ENCODE measurements around the gene ASB10.
A peak's percentile ranks its signal among the peaks of the same experiment; 100 is the strongest.

The ASB10 gene

DNA sequence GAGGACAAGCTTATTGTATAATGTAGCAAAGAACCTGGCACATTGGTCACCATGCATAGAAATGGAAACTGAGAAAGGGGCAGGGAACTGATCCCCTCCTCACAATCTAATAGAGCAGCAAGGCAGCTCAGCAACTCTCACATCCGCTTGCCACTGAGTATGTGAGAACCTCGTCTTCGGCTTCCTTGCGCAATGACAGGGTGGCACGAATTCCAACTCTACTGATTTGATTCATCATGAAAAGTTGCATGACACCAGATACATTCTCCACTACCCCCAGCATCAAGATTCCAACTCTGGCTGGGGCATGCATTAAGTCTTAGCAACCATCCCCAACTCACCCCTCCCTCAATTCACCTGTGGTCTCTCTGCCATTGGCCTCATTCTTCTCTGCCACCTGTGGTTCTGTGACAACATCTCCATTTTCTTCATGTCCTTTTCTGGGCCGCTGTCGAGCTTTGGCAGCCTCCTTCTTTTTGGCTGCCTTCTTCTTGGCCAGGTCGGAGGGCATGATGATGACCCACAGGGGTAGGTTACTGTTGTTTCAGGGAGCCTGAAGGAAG is 39.0 kb upstream of the ASB10 start:
- Mint-ChIP-seq H3K27me3 (no peaks in the 10 kb centered on the region), H3K9me3 (no peaks in the 10 kb centered on the region), H3K4me1 (ENCODE audit: low read depth) (peaks cover 36% of the 10 kb centered on the region), H3K27ac (peak overlapping the region; percentile 97), H3K36me3 (ENCODE audit: low read depth) (peaks cover 60% of the 10 kb centered on the region), H3K4me3 (peak overlapping the region; percentile 96)
- no peak for DNase-seq

DNA sequence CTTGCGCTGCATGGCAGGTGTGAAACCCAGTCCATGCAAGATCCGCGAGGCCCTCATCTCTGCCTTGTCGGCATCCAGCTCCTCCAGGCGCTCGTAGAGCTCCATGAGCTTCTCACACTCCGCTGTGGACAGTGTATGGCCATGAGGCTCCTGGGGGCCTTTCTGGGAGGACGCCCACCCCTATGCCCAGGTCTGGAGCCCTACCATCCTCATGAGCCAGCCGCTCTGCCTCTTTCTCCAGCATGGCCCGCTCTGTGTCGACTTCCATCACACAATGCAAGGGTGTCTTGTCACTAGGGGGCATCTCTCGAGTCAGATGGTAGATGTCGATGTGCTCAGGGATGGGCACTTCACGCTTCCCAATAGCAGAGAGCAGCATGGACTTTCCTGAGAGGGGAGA is 36.7 kb upstream of the ASB10 start:
- H3K9me3 Mint-ChIP-seq = no peaks in the 10 kb centered on the region
- no peak for DNase-seq
- peaks cover 83% of the 10 kb centered on the region for H3K36me3 Mint-ChIP-seq (ENCODE audit: low read depth)
- H3K4me1 Mint-ChIP-seq (ENCODE audit: low read depth) = peaks cover 36% of the 10 kb centered on the region
- H3K27ac Mint-ChIP-seq = no peak overlapping the region
- no peak overlapping the region for H3K4me3 Mint-ChIP-seq
- H3K27me3 Mint-ChIP-seq = no peaks in the 10 kb centered on the region

DNA sequence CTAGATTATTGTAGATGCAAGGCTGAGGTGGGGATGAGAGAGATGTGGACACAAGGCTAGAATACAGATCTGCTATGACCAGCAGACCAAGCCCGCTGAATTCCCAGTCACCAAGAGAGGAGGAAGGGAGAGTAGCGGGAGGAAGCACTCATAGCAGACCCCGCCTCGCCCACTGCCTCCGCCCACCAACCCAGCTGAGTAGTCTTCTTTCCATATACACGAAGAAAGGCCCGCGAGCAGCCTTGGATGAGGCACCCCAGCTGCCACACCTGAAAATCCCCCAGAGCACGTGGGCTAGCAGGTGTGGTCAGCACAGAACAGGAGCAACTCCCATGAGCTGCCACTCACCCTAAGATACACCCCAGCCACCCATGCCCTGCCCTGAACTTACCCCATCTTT is 31.1 kb upstream of the ASB10 start:
- DNase-seq = no peak
- Mint-ChIP-seq H3K9me3 (no peaks in the 10 kb centered on the region), H3K4me3 (no peak overlapping the region), H3K27me3 (no peaks in the 10 kb centered on the region), H3K27ac (no peak overlapping the region), H3K4me1 (ENCODE audit: low read depth) (no peaks in the 10 kb centered on the region), H3K36me3 (ENCODE audit: low read depth) (peaks cover 97% of the 10 kb centered on the region)

DNA sequence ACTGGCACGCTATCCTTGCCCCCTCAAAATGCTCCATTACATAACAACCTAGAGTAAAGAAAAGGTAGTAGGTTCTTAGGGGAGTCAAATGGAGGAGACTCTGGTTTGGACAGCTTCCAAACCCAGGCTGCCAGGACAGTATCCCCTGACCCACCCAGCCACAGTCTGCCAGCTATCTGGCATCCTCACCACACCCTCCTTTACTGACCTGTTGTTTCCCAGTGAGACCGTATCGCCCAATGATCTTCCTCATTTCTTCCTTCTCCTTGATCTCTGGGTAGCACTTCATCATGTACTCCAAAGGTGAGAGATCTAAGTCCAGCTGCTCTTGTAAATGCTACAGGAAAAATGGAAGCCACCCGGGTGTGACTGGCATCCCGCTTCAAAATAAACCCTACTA is 28.3 kb upstream of the ASB10 start:
- H3K27ac Mint-ChIP-seq = no peak overlapping the region
- no peak overlapping the region for H3K4me3 Mint-ChIP-seq
- peaks cover 90% of the 10 kb centered on the region for H3K36me3 Mint-ChIP-seq (ENCODE audit: low read depth)

DNA sequence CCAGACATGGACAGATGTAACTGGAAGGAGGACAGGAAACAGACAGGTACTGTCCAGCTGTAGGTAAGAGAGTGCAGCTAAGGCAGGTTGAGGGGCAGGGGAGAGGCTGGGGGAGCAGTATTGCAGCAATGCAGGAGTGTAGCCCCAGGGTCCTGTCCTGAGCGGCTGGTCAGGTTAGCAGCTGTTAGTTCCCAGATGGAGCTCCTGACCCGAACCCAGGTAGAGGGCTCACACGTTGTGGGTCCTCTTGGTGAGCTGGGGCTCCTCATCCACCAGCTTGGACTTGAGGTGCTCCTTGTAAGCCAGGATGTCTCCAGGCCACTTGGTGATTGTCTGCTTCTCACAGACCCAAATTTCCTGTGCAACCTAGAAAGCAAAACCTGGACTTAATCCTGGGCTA is 26.8 kb upstream of the ASB10 start:
- no peaks in the 10 kb centered on the region for H3K27me3 Mint-ChIP-seq
- no peak for DNase-seq
- no peaks in the 10 kb centered on the region for H3K9me3 Mint-ChIP-seq
- no peaks in the 10 kb centered on the region for H3K4me1 Mint-ChIP-seq (ENCODE audit: low read depth)
- no peak overlapping the region for H3K4me3 Mint-ChIP-seq
- H3K36me3 Mint-ChIP-seq (ENCODE audit: low read depth) = peaks cover 75% of the 10 kb centered on the region
- no peak overlapping the region for H3K27ac Mint-ChIP-seq

More for the DNA sequence above, 28.3 kb upstream of the ASB10 start:
- no peaks in the 10 kb centered on the region for H3K27me3 Mint-ChIP-seq
- no peaks in the 10 kb centered on the region for H3K4me1 Mint-ChIP-seq (ENCODE audit: low read depth)
- no peaks in the 10 kb centered on the region for H3K9me3 Mint-ChIP-seq
- DNase-seq = no peak

DNA sequence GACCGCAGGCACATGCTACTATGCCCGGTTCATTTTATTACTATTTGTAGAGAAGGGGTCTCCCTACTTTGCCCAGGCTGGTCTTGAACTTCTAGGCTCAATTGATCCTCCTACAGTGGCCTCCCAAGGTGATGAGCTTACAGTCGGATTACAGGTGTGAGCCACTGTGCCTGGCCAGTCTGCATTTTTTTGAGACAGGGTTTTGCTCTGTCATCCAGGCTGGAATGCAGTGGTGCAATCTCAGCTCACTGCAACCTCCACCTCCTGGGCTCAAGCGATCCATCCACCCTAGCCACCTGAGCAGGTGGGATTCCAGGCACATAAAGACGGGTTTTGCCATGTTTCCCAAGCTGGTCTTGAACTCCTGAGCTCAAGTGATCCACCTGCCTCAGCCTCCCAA is 25.6 kb upstream of the ASB10 start:
- Mint-ChIP-seq H3K4me1 (ENCODE audit: low read depth) (peaks cover 8% of the 10 kb centered on the region), H3K4me3 (no peak overlapping the region), H3K36me3 (ENCODE audit: low read depth) (peaks cover 63% of the 10 kb centered on the region), H3K27me3 (no peaks in the 10 kb centered on the region), H3K27ac (no peak overlapping the region), H3K9me3 (no peaks in the 10 kb centered on the region)
- no peak for DNase-seq

DNA sequence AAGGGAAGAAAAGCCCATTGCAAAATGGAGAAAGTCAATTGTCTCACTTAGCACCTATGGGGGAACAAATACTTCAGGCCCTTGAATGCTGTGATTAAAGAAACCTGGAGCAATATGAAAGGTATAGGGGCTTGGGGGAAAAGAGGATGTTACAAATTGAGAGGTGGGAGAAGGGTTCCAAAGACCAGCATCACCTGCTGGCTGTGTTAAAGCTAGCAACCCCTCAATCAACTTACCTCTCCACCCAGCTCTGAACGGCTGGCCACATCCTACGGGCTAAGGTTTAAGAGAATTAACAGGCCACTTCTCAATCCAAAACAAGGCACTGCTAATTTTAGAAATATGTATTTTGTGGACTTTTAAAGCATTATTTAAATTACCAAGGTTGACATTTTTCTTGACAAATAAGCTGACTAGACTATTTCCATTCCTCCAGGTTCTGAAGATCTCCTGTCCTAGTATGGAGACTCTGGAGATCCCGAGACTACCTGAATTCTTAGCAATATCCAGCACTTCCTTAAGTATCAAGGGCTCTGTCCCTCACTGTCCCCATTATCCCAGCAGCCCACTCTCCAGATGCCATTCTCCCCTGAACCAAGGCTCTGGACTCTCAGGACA is 24.2 kb upstream of the ASB10 start:
- H3K9me3 Mint-ChIP-seq = no peaks in the 10 kb centered on the region
- no peak overlapping the region for H3K4me3 Mint-ChIP-seq
- no peak overlapping the region for H3K27ac Mint-ChIP-seq
- DNase-seq = no peak
- peaks cover 20% of the 10 kb centered on the region for H3K4me1 Mint-ChIP-seq (ENCODE audit: low read depth)
- H3K36me3 Mint-ChIP-seq (ENCODE audit: low read depth) = peaks cover 49% of the 10 kb centered on the region
- no peaks in the 10 kb centered on the region for H3K27me3 Mint-ChIP-seq

DNA sequence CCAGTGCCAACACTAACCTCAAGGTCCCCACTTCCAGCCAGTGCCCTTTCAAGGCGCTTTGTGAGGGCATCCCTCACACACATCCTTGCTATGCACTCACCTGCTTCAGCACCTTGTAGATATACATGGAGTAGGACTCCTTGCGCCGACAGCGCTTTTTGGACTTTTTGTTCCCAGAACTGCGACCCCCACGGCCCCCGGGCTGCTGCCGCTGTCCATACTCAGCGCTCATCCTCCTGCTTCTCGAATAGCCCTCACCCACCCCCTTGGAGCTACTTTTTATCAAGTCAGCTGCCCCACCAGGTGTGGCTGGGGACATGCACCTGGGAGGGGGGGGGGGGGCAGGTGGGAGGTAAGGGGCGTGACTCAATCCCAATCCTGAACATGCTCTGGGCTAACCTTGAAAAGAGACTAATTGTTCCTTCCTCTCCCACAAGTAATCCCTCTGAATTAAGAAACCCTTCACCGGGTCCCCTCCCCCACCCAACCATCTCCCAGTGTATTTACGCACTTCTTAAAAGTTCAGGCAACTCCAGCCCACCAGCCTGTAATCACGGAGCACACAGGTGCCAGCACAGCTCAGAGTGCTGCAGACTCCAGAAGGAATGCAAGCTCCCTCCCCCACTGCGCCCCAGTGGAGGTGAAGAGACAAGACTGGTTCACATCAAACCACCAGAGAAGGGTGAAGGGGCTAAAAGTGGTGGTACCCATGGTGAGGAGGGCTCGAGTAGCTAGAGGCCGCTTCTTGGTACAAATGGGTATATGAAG is 23.2 kb upstream of the ASB10 start, which contains the start of gene H2BK1:
Gene H2BK1 (minus strand): TSS at position 402 of the 768 bp plus-strand sequence. CDS start 170 bp downstream, at position 232.
- no peaks in the 10 kb centered on the region for H3K27me3 Mint-ChIP-seq
- H3K27ac Mint-ChIP-seq = no peak within 1 kb of the TSS
- H3K4me1 Mint-ChIP-seq (ENCODE audit: low read depth) = peaks cover 23% of the 10 kb centered on the region
- H3K36me3 Mint-ChIP-seq (ENCODE audit: low read depth) = peaks cover 39% of the 10 kb centered on the region
- H3K9me3 Mint-ChIP-seq = no peaks in the 10 kb centered on the region
- DNase-seq = no peak
- H3K4me3 Mint-ChIP-seq = no peak within 1 kb of the TSS

DNA sequence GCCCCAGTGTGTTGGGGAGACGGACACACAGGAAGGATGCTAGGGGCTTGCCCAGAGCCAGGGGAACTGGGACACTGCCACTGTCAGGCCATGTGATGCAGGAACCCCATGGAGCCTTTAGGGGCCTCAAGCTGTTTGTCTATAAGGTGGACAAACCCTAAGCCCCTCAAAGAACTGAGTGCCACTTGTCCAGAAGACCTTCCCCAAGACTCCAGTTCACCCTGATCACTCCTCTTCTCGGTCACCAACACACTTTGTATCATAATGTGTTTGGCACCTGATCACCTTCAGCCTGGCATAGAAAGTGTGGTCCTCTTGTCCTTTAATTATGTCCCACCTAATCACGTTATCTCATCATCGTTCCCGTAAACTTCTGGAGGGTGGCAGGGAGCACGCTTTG is 22.5 kb upstream of the ASB10 start:
- peaks cover 23% of the 10 kb centered on the region for H3K4me1 Mint-ChIP-seq (ENCODE audit: low read depth)
- DNase-seq = no peak
- H3K27me3 Mint-ChIP-seq = no peaks in the 10 kb centered on the region
- H3K36me3 Mint-ChIP-seq (ENCODE audit: low read depth) = peaks cover 32% of the 10 kb centered on the region
- H3K27ac Mint-ChIP-seq = no peak overlapping the region
- no peaks in the 10 kb centered on the region for H3K9me3 Mint-ChIP-seq
- no peak overlapping the region for H3K4me3 Mint-ChIP-seq

DNA sequence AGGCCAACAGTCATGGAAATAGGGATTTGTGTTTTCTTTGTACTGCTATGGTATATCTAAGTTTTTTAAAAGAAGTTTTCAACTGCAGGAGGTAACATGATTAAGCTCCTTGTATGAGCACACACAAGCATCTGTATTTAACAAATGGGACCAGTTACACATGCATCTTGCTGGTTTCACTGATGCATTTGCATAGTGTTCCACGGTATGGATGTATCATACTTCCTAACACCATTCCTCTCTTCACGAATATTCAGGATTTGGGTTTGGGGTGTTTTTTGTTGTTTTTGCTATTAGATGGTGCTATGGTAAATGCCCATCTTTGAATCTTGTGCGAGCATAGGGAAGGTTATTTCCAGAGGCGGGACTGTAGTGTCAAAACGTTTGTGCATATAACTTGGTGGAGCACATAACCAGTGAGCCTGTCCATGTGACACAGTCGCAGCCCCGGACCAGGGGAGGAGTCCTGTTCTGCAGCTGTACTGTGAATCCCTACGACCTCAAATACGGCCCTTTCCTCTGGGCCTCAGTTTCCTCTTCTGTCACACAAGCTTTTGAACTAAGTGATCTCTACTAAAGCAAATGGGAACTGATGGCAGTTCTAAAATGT is 21.3 kb upstream of the ASB10 start:
- Mint-ChIP-seq H3K4me3 (no peak overlapping the region), H3K27ac (no peak overlapping the region), H3K9me3 (no peaks in the 10 kb centered on the region), H3K36me3 (ENCODE audit: low read depth) (peaks cover 20% of the 10 kb centered on the region), H3K27me3 (peaks cover 3% of the 10 kb centered on the region), H3K4me1 (ENCODE audit: low read depth) (peaks cover 23% of the 10 kb centered on the region)
- no peak for DNase-seq

DNA sequence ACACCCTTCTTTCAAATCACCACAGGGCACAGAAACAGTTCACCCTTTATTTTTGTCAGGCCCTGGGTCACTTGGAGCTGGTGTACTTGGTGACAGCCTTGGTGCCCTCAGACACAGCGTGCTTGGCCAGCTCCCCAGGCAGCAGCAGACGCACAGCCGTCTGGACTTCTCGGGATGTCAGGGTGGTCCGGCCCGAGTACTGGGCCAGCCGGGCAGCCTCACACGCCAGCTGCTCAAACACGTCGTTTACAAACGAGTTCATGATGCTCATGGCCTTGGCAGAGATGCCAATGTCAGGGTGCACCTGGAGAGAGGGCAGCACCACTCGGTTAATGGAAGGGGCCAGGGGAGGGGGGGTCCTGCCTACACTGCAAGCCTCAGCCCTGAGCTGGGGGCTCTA is 20.8 kb upstream of the ASB10 start:
- no peak for DNase-seq
- no peaks in the 10 kb centered on the region for H3K9me3 Mint-ChIP-seq
- H3K27ac Mint-ChIP-seq = no peak overlapping the region
- peaks cover 3% of the 10 kb centered on the region for H3K27me3 Mint-ChIP-seq
- H3K36me3 Mint-ChIP-seq (ENCODE audit: low read depth) = peaks cover 14% of the 10 kb centered on the region
- H3K4me1 Mint-ChIP-seq (ENCODE audit: low read depth) = peaks cover 23% of the 10 kb centered on the region
- no peak overlapping the region for H3K4me3 Mint-ChIP-seq

DNA sequence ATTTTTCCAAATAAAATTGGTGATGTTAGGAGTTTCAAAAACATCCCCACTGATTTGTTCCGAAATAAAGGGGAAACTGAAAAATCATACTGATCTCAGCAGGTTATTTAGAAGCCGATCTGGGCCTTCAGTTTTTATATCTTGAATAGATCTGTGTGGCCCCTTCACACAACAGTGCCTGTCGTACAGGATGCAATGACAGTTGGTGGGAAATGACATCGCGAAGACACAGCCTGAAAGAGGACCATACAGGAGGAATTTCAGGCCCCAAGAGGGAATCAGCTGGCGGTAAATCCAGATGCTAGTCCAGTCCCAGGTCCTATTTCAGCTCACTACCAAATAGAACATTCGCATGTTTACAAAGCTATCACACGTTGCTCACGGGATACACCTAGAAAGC is 20.3 kb upstream of the ASB10 start:
- no peaks in the 10 kb centered on the region for H3K9me3 Mint-ChIP-seq
- H3K4me1 Mint-ChIP-seq (ENCODE audit: low read depth) = peaks cover 23% of the 10 kb centered on the region
- DNase-seq = no peak
- H3K27ac Mint-ChIP-seq = no peak overlapping the region
- peaks cover 9% of the 10 kb centered on the region for H3K36me3 Mint-ChIP-seq (ENCODE audit: low read depth)
- no peak overlapping the region for H3K4me3 Mint-ChIP-seq
- H3K27me3 Mint-ChIP-seq = peaks cover 3% of the 10 kb centered on the region

DNA sequence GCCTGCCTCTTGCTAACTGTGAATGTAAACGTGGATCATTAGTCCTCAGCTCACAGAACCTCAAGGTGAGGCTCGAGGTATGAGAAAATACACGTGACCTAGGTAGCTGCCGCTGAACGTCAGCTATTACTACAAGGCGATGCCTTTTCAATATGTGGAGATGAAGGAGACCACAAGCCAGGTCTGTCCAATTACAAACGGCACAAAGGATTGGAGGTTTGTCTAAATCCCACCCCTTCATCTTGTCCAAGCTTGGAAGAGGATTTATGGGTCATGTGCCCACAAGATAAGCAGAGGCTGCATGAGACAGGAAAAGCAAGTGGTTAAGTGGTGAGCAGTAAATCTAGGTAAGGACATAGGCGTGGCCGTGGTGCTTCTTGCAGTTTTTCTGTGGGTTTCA is 19.9 kb upstream of the ASB10 start:
- H3K27ac Mint-ChIP-seq = no peak overlapping the region
- H3K27me3 Mint-ChIP-seq = peaks cover 3% of the 10 kb centered on the region
- H3K9me3 Mint-ChIP-seq = no peaks in the 10 kb centered on the region
- no peak for DNase-seq
- H3K4me3 Mint-ChIP-seq = no peak overlapping the region
- H3K36me3 Mint-ChIP-seq (ENCODE audit: low read depth) = peaks cover 5% of the 10 kb centered on the region
- peaks cover 23% of the 10 kb centered on the region for H3K4me1 Mint-ChIP-seq (ENCODE audit: low read depth)

DNA sequence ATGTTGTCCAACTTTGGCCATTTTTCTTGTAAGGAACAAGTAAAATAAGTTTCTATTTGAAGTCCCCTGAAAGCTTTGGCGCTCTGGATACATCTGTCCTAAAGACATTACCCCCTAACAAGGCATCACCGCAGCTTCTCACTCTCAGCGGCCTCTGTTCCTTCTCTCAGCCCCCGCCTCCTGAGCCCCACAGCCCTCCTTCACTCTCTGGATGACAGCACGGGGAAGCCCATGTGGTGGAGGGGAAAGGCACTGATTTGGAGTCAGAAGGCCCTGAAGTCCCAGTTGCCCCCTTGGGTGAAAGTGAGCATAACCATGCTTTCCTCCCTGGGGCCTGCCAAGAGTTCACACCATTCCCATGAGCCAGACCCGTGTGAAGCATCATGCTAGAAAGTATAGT is 18.7 kb upstream of the ASB10 start:
- Mint-ChIP-seq H3K36me3 (ENCODE audit: low read depth) (no peaks in the 10 kb centered on the region), H3K27ac (no peak overlapping the region), H3K9me3 (no peaks in the 10 kb centered on the region), H3K4me1 (ENCODE audit: low read depth) (peaks cover 23% of the 10 kb centered on the region), H3K4me3 (no peak overlapping the region), H3K27me3 (peaks cover 3% of the 10 kb centered on the region)
- DNase-seq = no peak

Measured in activated T-cell treated with anti-CD3 and anti-CD28 coated beads, Interleukin-2, amount 50 U/mL, for 24 hours (primary cell).